Type B pancreatic cell (in vitro differentiated cells): ENCODE results near the gene CARMIL3. TPM values are rescaled to one million over a fixed set of nuclear protein-coding genes. Genes with fewer than 3 reads are reported as not detected.

Experiments used
- DNase-seq: peaks from one replicate; pipeline ENCODE4 v3.0.0; 2021; ENCODE audit warnings: mixed read lengths; ENCODE audit not compliant: unreplicated experiment; ENCODE audit errors: extremely low spot score
- H3K27ac Mint-ChIP-seq: 2 replicates; pipeline ENCODE4 v1.8.0; 2021; ENCODE audit warnings: mild to moderate bottlenecking, mixed read lengths
- H3K27me3 Mint-ChIP-seq: 2 replicates; pipeline ENCODE4 v1.8.0; 2021; ENCODE audit warnings: mixed read lengths
- H3K36me3 Mint-ChIP-seq: 2 replicates; pipeline ENCODE4 v1.8.0; 2021; ENCODE audit warnings: mixed read lengths
- H3K4me1 Mint-ChIP-seq: one replicate; pipeline ENCODE4 v1.8.0; 2021; ENCODE audit warnings: mixed read lengths; ENCODE audit not compliant: unreplicated experiment
- H3K4me3 Mint-ChIP-seq: 2 replicates; pipeline ENCODE4 v1.8.0; 2021; ENCODE audit warnings: mild to moderate bottlenecking, mixed read lengths
- H3K9me3 Mint-ChIP-seq: 2 replicates; pipeline ENCODE4 v1.8.0; 2021; ENCODE audit warnings: mixed read lengths
- CTCF ChIP-seq: fragments of 200-600 bp; sonication (generic); conservative IDR thresholded peaks from 2 replicates; pipeline ENCODE4 v1.5.0; 2021; ENCODE audit warnings: antibody characterized with exemption, mild to moderate bottlenecking
- total RNA-seq: library from RNA; stranded (reverse); gene quantifications from 2 replicates; pipeline ENCODE4 v1.2.1, GENCODE V29; 2021; ENCODE audit warnings: low replicate concordance

CARMIL3 gene
- total RNA-seq, 1 donor from 2014 or later: 2.8 TPM

GRCh38 chr14:24078146-24078545 lies 26.3 kb downstream of the CARMIL3 start:
- no peak for TF ChIP-seq CTCF
- H3K36me3 Mint-ChIP-seq: no peaks in the 10 kb centered on the region
- no peak overlapping the region for H3K27ac Mint-ChIP-seq
- no peaks in the 10 kb centered on the region for H3K9me3 Mint-ChIP-seq
- no peak overlapping the region for H3K4me3 Mint-ChIP-seq
- peaks cover 19% of the 10 kb centered on the region for H3K4me1 Mint-ChIP-seq
- DNase-seq: no peak
- H3K27me3 Mint-ChIP-seq: peaks cover 32% of the 10 kb centered on the region

- Mint-ChIP-seq H3K27ac (no peak overlapping the region), H3K9me3 (no peaks in the 10 kb centered on the region), H3K4me3 (peak overlapping the region; percentile 83), H3K27me3 (peaks cover 44% of the 10 kb centered on the region), H3K36me3 (no peaks in the 10 kb centered on the region), H3K4me1 (peaks cover 19% of the 10 kb centered on the region)
- no peak for DNase-seq
- no peak for TF ChIP-seq CTCF
Observed at GRCh38 chr14:24079491-24080141, 27.8 kb downstream of the CARMIL3 start.

- peaks cover 47% of the 10 kb centered on the region for H3K27me3 Mint-ChIP-seq
- no peak overlapping the region for H3K27ac Mint-ChIP-seq
- no peak for DNase-seq
- peak overlapping the region; percentile 83 for H3K4me3 Mint-ChIP-seq
- H3K4me1 Mint-ChIP-seq: peaks cover 22% of the 10 kb centered on the region
- no peaks in the 10 kb centered on the region for H3K9me3 Mint-ChIP-seq
- no peak for TF ChIP-seq CTCF
- no peaks in the 10 kb centered on the region for H3K36me3 Mint-ChIP-seq
Observed at GRCh38 chr14:24080142-24080530, 28.3 kb downstream of the CARMIL3 start.

GRCh38 chr14:24080888-24081738 lies 29.3 kb downstream of the CARMIL3 start:
- Mint-ChIP-seq H3K4me3 (peak overlapping the region; percentile 83), H3K9me3 (no peaks in the 10 kb centered on the region), H3K27ac (peak overlapping the region; percentile 21), H3K27me3 (peaks cover 50% of the 10 kb centered on the region), H3K36me3 (no peaks in the 10 kb centered on the region), H3K4me1 (peaks cover 22% of the 10 kb centered on the region)
- no peak for DNase-seq
- no peak for TF ChIP-seq CTCF

- H3K36me3 Mint-ChIP-seq: no peaks in the 10 kb centered on the region
- H3K4me1 Mint-ChIP-seq: peaks cover 22% of the 10 kb centered on the region
- H3K27me3 Mint-ChIP-seq: peaks cover 50% of the 10 kb centered on the region
- no peaks in the 10 kb centered on the region for H3K9me3 Mint-ChIP-seq
- peak overlapping the region; percentile 49 for H3K27ac Mint-ChIP-seq
- H3K4me3 Mint-ChIP-seq: peak overlapping the region; percentile 86
- no peak for DNase-seq
- no peak for TF ChIP-seq CTCF
Observed at GRCh38 chr14:24081739-24082211, 30.0 kb downstream of the CARMIL3 start.
